Keratinocyte (primary cell): Measurements from ENCODE around the gene TMEM30A.

Source experiments
- CTCF ChIP-seq, 3 experiments: IDR thresholded peaks in 1 of 3; conservative IDR thresholded peaks in 1 of 3; optimal IDR thresholded peaks in 1 of 3; 2 replicates in 2 of 3; 3 replicates in 1 of 3; pipeline versions ENCODE3 to v1.5.1; 2011; ENCODE audit warnings: low read length in 3 of 3, mild to moderate bottlenecking in 3 of 3, moderate library complexity in 2 of 3, control low read depth in 1 of 3, inconsistent platforms in 1 of 3; ENCODE audit not compliant: insufficient read depth in 2 of 3; ENCODE audit errors: extremely low read depth in 1 of 3
- EZH2 ChIP-seq: IDR thresholded peaks from one replicate; pipeline ENCODE4 v1.6.1; 2012; ENCODE audit warnings: inconsistent platforms, mild to moderate bottlenecking, low read length, moderate library complexity

GRCh38 chr6:75233092-75233615 is 51.4 kb downstream of the TMEM30A start:
- TF ChIP-seq EZH2 (no peak), CTCF (optimal IDR thresholded peaks at IDR 0.05 in 1 of 3, IDR thresholded peaks at IDR 0.05 in 1 of 3, conservative IDR thresholded peaks at IDR 0.05 in 1 of 3; ENCODE audit: extremely low read depth in 1 of 3, insufficient read depth in 2 of 3, low read length in 3 of 3) (no peak)
